OCI-LY3 (cell line): ENCODE results near the gene NTRK2.

Experiments used
- H2AFZ ChIP-seq: fragments of 200-600, 300-600 bp; shearing (Covaris generic); 2 replicates; pipeline ENCODE4 v1.6.0; 2014; ENCODE audit warnings: antibody characterized with exemption, low read depth, low read length
- H3K27ac ChIP-seq: fragments of 200-600, 300-600 bp; sonication (generic); 2 replicates; pipeline ENCODE4 v1.5.1; 2014; ENCODE audit warnings: mild to moderate bottlenecking, low read length, moderate library complexity, mixed read lengths
- H3K27me3 ChIP-seq: fragments of 200-600, 300-600 bp; sonication (generic); 2 replicates; pipeline ENCODE4 v1.6.1; 2014; ENCODE audit warnings: low read depth, low read length, mixed read lengths
- H3K36me3 ChIP-seq: fragments of 200-600, 300-600 bp; sonication (generic); replicated peaks from 2 replicates; pipeline ENCODE3; 2014; ENCODE audit warnings: low read depth, low read length, mixed read lengths
- H3K4me1 ChIP-seq: fragments of 300-600, 200-600 bp; sonication (generic); 2 replicates; pipeline ENCODE4 v1.6.1; 2014; ENCODE audit warnings: low read length, mixed read lengths
- H3K4me2 ChIP-seq: fragments of 200-600, 300-600 bp; sonication (generic); 2 replicates; pipeline ENCODE4 v1.6.1; 2014; ENCODE audit warnings: low read length, mixed read lengths
- H3K4me3 ChIP-seq: fragments of 300-600, 200-600 bp; sonication (generic); 2 replicates; pipeline ENCODE4 v1.5.1; 2014; ENCODE audit warnings: antibody characterized with exemption, mild to moderate bottlenecking, low read length, moderate library complexity
- H3K79me2 ChIP-seq: fragments of 300-600, 200-600 bp; shearing (Covaris generic); 2 replicates; pipeline ENCODE4 v1.6.1; 2014; ENCODE audit warnings: mild to moderate bottlenecking, low read length, mixed read lengths
- H3K9ac ChIP-seq: fragments of 300-600, 200-600 bp; shearing (Covaris generic); 2 replicates; pipeline ENCODE4 v1.6.0; 2014; ENCODE audit warnings: mild to moderate bottlenecking, low read length, moderate library complexity
- H3K9me3 ChIP-seq: fragments of 200-600, 300-600 bp; shearing (Covaris generic); 2 replicates; pipeline ENCODE4 v1.6.1; 2014; ENCODE audit warnings: low read length, mixed read lengths; ENCODE audit not compliant: insufficient read depth
- H4K20me1 ChIP-seq: fragments of 200-600, 300-600 bp; sonication (generic); 2 replicates; pipeline ENCODE4 v1.6.1; 2016; ENCODE audit warnings: low read length, mixed read lengths; ENCODE audit not compliant: insufficient read depth
- EZH2phosphoT487 ChIP-seq: fragments of 200-600 bp; shearing (Covaris generic); IDR thresholded peaks from 2 replicates; pipeline ENCODE4 v1.6.1; 2018; ENCODE audit warnings: antibody characterized with exemption, mixed run types, low read depth
- TF ChIP-seq, protein P1 (sequence below): fragments of 200-600, 300-600 bp; sonication (generic); IDR thresholded peaks from 2 replicates; pipeline ENCODE4 v1.5.1; 2014; ENCODE audit warnings: antibody characterized with exemption, low read length, low read depth

NTRK2 gene

GRCh38 chr9:84900421-84900820 is 230.9 kb downstream of the NTRK2 start:
- Histone ChIP-seq H3K4me1 (no peaks in the 10 kb centered on the region), H2AFZ (no peak overlapping the region), H3K4me2 (no peak overlapping the region), H3K36me3 (no peaks in the 10 kb centered on the region), H3K9ac (no peak overlapping the region), H3K27me3 (0 out of 2 replicates have a peak, but pooled peaks cover 5% of the 10 kb centered on the region), H3K4me3 (no peak overlapping the region), H3K79me2 (no peaks in the 10 kb centered on the region), H3K9me3 (no peaks in the 10 kb centered on the region), H4K20me1 (no peaks in the 10 kb centered on the region), H3K27ac (no peak overlapping the region)
- TF ChIP-seq, protein P1, sequence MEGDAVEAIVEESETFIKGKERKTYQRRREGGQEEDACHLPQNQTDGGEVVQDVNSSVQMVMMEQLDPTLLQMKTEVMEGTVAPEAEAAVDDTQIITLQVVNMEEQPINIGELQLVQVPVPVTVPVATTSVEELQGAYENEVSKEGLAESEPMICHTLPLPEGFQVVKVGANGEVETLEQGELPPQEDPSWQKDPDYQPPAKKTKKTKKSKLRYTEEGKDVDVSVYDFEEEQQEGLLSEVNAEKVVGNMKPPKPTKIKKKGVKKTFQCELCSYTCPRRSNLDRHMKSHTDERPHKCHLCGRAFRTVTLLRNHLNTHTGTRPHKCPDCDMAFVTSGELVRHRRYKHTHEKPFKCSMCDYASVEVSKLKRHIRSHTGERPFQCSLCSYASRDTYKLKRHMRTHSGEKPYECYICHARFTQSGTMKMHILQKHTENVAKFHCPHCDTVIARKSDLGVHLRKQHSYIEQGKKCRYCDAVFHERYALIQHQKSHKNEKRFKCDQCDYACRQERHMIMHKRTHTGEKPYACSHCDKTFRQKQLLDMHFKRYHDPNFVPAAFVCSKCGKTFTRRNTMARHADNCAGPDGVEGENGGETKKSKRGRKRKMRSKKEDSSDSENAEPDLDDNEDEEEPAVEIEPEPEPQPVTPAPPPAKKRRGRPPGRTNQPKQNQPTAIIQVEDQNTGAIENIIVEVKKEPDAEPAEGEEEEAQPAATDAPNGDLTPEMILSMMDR, result no peak
- no peak for TF ChIP-seq EZH2phosphoT487

DNA sequence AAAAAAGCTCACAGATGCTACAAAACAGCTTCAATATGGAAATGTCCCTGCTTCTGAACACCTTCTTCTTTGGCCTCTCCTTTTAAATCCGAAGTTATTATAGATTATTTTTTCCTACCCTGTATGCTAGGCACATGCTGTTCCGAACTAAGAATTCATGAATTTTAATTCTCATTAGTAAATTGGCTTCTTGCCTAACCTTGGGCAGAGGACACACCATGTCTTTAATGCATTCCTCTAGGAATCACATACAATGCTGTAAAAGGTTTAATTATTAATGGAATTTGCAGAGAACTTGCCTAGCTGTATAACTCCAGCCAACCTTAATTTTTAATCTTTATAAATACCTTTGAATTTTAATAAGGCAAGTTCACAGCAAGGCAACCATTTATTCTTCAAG is 234.4 kb downstream of the NTRK2 start:
- Histone ChIP-seq H3K27me3 (0 out of 2 replicates have a peak, but pooled peaks cover 5% of the 10 kb centered on the region), H3K9me3 (no peaks in the 10 kb centered on the region), H4K20me1 (no peaks in the 10 kb centered on the region), H3K4me1 (no peaks in the 10 kb centered on the region), H3K79me2 (no peaks in the 10 kb centered on the region), H2AFZ (no peak overlapping the region), H3K36me3 (no peaks in the 10 kb centered on the region), H3K4me3 (no peak overlapping the region), H3K27ac (no peak overlapping the region), H3K4me2 (no peak overlapping the region), H3K9ac (no peak overlapping the region)
- no peak for TF ChIP-seq EZH2phosphoT487
- TF ChIP-seq, protein P1, result no peak

DNA sequence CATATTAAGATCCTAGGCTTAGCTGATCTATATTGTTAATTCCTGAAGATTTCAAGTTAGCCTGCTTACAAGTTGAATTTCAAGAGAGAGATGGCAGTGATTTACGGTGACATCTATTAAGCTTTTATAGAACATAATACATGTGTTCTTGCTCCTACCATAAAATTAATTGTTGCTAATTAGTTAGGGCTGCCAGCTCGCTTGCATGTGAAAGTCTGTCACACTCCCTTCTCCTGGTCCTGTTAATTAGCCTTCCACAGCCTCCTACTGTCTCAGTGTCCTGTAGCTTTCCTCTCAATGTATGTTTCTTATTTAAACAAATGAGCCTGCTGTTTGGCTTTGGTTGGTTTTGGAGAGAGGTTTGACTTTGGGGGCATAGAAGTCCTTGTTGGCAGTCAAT is 247.2 kb downstream of the NTRK2 start:
- Histone ChIP-seq H4K20me1 (no peaks in the 10 kb centered on the region), H3K36me3 (no peaks in the 10 kb centered on the region), H3K27me3 (peaks cover 2% of the 10 kb centered on the region; the same call in 1 of the 2 replicates), H3K9me3 (no peaks in the 10 kb centered on the region), H3K4me3 (no peak overlapping the region), H3K27ac (no peak overlapping the region), H3K79me2 (no peaks in the 10 kb centered on the region), H3K4me1 (peaks cover 11% of the 10 kb centered on the region), H3K9ac (no peak overlapping the region), H3K4me2 (no peak overlapping the region), H2AFZ (no peak overlapping the region)
- no peak for TF ChIP-seq EZH2phosphoT487
- TF ChIP-seq, protein P1, result no peak

DNA sequence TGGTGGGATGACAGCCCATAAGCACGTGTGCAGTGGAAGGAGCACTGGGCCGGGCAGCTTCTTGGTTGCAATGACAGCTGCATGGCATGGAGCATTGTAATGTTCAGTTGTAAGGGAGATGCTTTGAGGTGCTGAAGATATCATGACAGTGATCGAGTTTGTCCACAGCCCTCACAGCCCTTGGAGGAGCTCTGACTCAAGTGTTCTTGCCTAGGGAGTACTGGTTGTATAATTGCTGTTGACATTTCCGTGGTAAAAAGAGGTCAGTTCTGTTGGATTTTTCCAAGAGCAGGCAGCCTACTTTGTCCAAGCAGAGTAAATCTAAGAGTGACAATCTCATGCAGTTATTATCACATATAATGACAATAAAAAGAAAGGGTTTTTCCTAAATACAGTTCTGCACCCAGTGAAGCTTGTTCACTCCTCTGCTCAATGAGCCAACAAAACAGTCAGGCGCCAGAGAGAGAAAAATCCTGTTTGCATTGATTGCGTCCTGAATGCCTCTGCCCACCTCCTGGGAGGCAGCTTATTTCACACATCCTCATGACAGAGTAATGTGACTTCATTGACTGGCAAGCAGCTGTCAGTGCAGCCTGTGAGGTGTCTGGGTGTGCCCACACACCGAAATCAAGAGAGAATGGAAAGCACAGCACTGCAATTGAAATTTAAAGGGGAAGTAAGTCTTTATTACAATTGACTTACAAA is 248.0 kb downstream of the NTRK2 start:
- H4K20me1 ChIP-seq, result no peaks in the 10 kb centered on the region
- no peaks in the 10 kb centered on the region for H3K36me3 ChIP-seq
- TF ChIP-seq, protein P1, result no peak
- no peak for TF ChIP-seq EZH2phosphoT487
- no peaks in the 10 kb centered on the region for H3K79me2 ChIP-seq
- peak overlapping the region; percentile 37 for H3K4me2 ChIP-seq
- H3K4me1 ChIP-seq, result peaks cover 11% of the 10 kb centered on the region
- no peak overlapping the region for H3K27ac ChIP-seq
- H3K9ac ChIP-seq, result no peak overlapping the region
- no peak overlapping the region for H3K4me3 ChIP-seq
- no peaks in the 10 kb centered on the region for H3K9me3 ChIP-seq
- 0 out of 2 replicates have a peak overlapping the region, but pooled peaks have one; percentile 6 for H2AFZ ChIP-seq
- H3K27me3 ChIP-seq, result peaks cover 2% of the 10 kb centered on the region; the same call in 1 of the 2 replicates
